Measurements from ENCODE around the gene NLGN2. TPM values are rescaled to one million over a fixed set of nuclear protein-coding genes. Genes with fewer than 3 reads are reported as not detected.

NLGN2 gene
- total RNA-seq, 1 experiment from 2014 or later, result 76.7 TPM

GRCh38 chr17:7465597-7466275, 58.1 kb downstream of the NLGN2 start:
- no peaks in the 10 kb centered on the region for H3K9me3 Mint-ChIP-seq
- H3K4me1 Mint-ChIP-seq, result peaks cover 13% of the 10 kb centered on the region
- no peak for ATAC-seq
- no peak for DNase-seq (ENCODE audit: low spot score)
- H3K36me3 Mint-ChIP-seq, result no peaks in the 10 kb centered on the region
- no peak overlapping the region for H3K4me3 Mint-ChIP-seq
- CTCF ChIA-PET, result interaction anchor here (0.7 to 1.2 kb wide), 2 partner anchors 95 to 116 kb away, joined by 4 to 6 read pairs; no protein-coding TSS in a partner anchor
- TF ChIP-seq ZSCAN18 (CRISPR knock-in tag; IDR thresholded peaks at IDR 0.05), result no peak
- no peak for TF ChIP-seq EMX1 (CRISPR knock-in tag; IDR thresholded peaks at IDR 0.05)
- TF ChIP-seq PRRX2 (CRISPR knock-in tag; IDR thresholded peaks at IDR 0.05), result no peak
- TF ChIP-seq CBFB (CRISPR knock-in tag; IDR thresholded peaks at IDR 0.05; ENCODE audit: low read depth), result no peak
- TF ChIP-seq ZNF138 (CRISPR knock-in tag; conservative IDR thresholded peaks at IDR 0.05), result no peak
- no peak for TF ChIP-seq HMGXB4 (CRISPR knock-in tag; IDR thresholded peaks at IDR 0.05)
- TF ChIP-seq ATF2 (CRISPR knock-in tag; IDR thresholded peaks at IDR 0.05; ENCODE audit: borderline replicate concordance, low read depth), result no peak
- no peak for TF ChIP-seq MAX (CRISPR knock-in tag; IDR thresholded peaks at IDR 0.05)
- TF ChIP-seq E2F1 (CRISPR knock-in tag; IDR thresholded peaks at IDR 0.05), result no peak
- TF ChIP-seq USF1 (CRISPR knock-in tag; IDR thresholded peaks at IDR 0.05), result no peak
- no peak for TF ChIP-seq PRDM15 (CRISPR knock-in tag; IDR thresholded peaks at IDR 0.05)
- no peak for TF ChIP-seq ETV6 (CRISPR knock-in tag; IDR thresholded peaks at IDR 0.05)
- no peak for TF ChIP-seq ZNF121 (CRISPR knock-in tag; IDR thresholded peaks at IDR 0.05)
- no peak for TF ChIP-seq TEAD1 (CRISPR knock-in tag; IDR thresholded peaks at IDR 0.05)
- TF ChIP-seq PREB (CRISPR knock-in tag; IDR thresholded peaks at IDR 0.05; ENCODE audit: borderline replicate concordance), result no peak
- no peak for TF ChIP-seq GRHL2 (CRISPR knock-in tag; IDR thresholded peaks at IDR 0.05; ENCODE audit: insufficient replicate concordance, severe bottlenecking)
- TF ChIP-seq AFF4 (CRISPR knock-in tag; IDR thresholded peaks at IDR 0.05; ENCODE audit: borderline replicate concordance), result no peak
- TF ChIP-seq USF2 (CRISPR knock-in tag; IDR thresholded peaks at IDR 0.05), result no peak
- TF ChIP-seq NR3C1 (CRISPR knock-in tag; conservative IDR thresholded peaks at IDR 0.05; ENCODE audit: low read depth), result no peak
- TF ChIP-seq NR2C2 (CRISPR knock-in tag; IDR thresholded peaks at IDR 0.05), result no peak
- H3K27ac Mint-ChIP-seq, result no peak overlapping the region
- H3K27me3 Mint-ChIP-seq (ENCODE audit: low read depth), result no peaks in the 10 kb centered on the region
- POLR2A ChIA-PET, result interaction anchor here (0.7 kb wide), 1 partner anchor 34 kb away, joined by 5 read pairs; no protein-coding TSS in a partner anchor

All from WTC11 (cell line).